IPS-NIHi7 (cell line): Measurements from ENCODE around the gene TDRD10.

Experiments
- DNase-seq: peaks from one replicate; pipeline ENCODE4 v3.0.0; 2012; ENCODE audit warnings: mixed read lengths; ENCODE audit errors: extremely low spot score

TDRD10 gene

GRCh38 chr1:154577346-154578057 is 75.5 kb downstream of the TDRD10 start:
- no peak for DNase-seq

DNA sequence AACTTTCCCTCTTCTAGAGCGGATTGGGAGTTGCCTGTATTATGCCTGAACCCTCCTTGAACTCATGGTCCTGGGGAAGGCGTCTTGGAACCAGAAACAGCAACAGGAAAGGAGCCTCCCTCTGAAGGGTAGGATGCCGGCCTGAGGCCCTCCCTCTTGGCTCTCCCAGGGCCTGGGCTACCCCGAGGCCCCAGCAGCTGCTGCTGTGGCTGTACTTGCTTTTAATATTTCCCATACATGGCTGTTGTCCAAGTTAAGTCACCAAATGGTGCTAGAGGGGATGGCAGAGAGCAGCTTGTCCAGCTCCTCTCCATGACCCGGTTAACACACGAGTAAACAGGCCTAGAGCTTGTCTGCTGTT is 76.0 kb downstream of the TDRD10 start:
- DNase-seq, result no peak

DNA sequence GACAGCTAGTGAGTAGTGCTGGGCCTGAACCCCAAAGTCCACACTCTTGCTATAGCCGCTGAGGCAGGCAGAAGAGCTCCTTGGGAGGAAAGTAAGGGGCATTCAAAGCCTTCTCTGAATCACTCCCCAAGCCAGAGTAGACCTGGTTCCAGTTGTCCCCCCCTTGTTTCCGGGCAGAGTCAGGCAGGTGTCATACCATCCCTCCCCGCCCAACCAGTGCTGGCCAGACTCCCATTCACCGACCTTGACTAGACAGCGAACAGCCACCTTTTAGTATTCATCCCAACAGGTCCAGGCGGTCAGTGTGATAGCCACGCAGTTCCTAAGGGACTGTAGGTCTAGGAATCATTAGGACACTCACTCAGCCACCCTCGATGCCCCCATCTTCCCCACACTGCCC is 77.4 kb downstream of the TDRD10 start:
- no peak for DNase-seq

DNA sequence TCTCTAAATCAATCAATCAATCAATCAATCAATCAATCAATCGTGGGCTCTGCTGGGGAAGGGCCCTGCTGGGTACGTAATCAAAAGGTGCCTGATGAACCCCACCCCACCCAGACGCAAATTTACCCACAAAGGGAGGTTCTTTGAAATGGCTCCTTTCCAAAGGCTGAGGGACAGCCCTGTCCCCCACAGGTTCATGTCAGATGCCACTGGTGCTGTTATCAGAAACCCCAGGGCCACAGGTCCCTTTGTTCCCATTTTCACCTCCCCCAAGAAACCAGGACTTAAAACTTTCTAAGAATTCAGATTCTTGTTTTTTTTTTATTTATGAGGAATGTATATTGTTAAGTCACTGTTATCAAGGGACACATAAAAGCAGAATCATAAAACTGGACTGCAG is 79.7 kb downstream of the TDRD10 start:
- no peak for DNase-seq

GRCh38 chr1:154582885-154583284 is 80.9 kb downstream of the TDRD10 start:
- DNase-seq, result no peak

- no peak for DNase-seq
These were observed 81.8 kb downstream of the TDRD10 start for GRCh38 chr1:154583773-154584172.

DNA sequence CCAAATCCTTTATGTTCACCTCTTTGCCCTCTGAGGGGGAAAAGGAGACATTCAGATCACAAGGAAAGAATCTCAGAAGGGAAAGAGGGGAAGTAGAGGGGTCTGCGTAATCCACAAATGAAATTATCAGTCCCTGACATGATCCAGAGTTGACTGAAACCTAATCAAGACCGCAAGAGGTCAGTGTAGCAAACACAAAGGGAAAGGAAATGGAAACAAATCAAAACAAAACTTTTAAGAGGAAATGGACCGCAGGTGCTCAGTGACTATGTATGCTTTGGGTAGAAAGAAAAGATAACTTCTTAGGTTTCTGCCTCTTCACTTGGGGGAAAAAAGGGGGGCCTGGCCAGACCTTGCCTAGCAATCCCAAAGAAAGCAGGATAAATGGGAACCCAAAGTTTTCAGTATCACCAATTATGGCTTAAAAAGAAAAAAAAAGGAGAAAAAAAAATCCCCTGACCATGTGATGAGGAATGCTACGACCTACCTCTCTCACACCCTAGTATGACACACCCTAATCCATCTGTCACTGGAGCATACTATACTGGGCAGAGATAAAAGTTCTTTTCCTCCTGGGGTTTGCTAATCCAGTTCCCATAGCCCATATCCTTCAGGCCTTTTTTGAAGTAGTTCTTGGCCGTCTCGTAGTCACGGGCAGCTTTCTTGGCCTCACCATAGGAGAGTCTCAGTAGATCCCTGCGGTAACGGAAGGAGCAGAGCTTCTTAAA is 82.4 kb downstream of the TDRD10 start:
- DNase-seq, result no peak

DNA sequence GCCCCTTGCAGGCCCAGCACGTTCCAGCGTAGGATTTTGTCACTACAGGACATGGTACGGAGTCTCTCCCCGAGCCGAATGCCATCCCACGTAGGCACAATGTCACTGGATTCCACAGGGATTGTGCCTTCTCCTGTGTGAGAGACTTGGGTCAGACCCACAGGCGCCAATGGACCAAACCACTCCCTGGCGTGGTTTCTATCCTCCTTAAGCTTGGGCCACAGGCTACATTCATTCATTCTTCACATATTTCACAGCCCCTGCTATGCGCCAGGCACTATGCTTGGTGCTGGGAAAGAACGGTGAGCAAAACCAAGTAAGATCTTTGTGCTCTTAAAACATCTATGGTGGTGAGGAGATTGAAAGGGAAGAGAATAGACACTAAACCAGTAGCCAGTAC is 84.2 kb downstream of the TDRD10 start:
- DNase-seq, result no peak

DNA sequence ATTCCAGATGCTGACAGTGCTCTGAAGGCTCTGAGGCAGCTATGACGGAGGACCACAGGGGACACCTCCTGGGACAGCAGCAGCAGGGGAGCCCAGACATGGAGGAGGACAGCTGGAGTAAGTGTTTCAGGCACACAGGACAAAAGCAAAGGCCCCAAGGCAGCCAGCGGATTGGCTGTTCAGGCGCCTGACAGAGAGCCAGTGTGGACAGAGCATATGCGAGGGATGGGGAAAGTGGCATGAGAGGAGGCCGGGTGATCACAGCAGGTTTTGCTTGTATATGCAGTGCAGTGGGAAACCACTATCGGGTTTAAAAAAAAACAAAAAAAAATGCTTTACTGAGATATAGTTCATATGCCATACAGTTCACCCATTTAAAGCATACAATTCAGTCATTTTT is 84.6 kb downstream of the TDRD10 start:
- DNase-seq, result no peak

GRCh38 chr1:154589780-154590179 is 87.8 kb downstream of the TDRD10 start:
- no peak for DNase-seq

DNA sequence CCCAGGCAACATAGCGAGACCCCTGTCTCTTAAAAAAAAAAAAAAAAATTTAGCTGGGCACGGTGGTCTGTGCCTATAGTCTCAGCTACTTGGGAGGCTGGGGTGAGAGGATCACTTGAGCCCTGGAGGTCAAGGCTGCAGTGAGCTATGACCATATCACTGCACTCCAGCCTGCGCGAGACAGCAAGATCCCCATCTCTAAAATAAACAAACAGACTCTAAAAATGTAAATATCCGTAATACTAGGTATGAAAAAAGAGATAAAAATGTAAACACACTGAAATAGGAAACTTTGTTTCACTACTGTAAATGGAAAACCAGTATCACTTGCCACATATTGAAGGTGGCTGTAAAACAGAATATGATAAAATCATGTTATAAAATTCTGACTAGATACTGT is 88.7 kb downstream of the TDRD10 start:
- no peak for DNase-seq

- no peak for DNase-seq
These were observed 89.2 kb downstream of the TDRD10 start for GRCh38 chr1:154591206-154591605.

GRCh38 chr1:154593390-154593789 is 91.4 kb downstream of the TDRD10 start:
- DNase-seq, result no peak

GRCh38 chr1:154594811-154595210 is 92.8 kb downstream of the TDRD10 start:
- DNase-seq, result no peak

- no peak for DNase-seq
These were observed 93.6 kb downstream of the TDRD10 start for GRCh38 chr1:154595621-154596020.
